ENCODE measurements around the gene TDRD9. TPM values are rescaled to one million over a fixed set of nuclear protein-coding genes. Genes with fewer than 3 reads are reported as not detected.

The TDRD9 gene
- total RNA-seq, 6 experiments from 2014 or later = 0.31 to 0.86 (median 0.43) TPM; not detected in 1

DNA sequence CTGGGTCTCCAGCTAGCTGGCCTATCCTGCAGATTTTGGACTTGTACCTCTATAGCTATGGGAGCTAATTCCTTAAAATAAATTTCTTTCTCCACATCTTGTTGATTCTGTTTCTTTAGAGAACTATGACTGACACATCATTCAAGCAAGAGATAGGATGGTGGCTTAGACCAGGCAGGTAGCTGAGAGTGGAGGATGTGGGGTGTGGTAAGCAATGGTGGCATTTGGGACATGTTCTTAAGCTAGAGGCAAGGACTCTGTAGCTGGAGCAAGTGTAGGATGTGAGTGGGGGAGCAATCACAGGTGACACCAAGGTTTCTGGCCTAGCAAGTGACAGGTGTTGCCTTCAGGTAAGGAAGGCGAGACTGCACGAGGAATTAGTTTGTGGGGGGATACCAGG is 6.8 kb downstream of the TDRD9 start:
- H3K27me3 ChIP-seq = no peaks in the 10 kb centered on the region
- no peak overlapping the region for H3K4me3 ChIP-seq
- no peaks in the 10 kb centered on the region for H3K36me3 ChIP-seq
- H3K4me1 ChIP-seq = no peaks in the 10 kb centered on the region
- WGBS (ENCODE audit: insufficient coverage, low coverage, low lambda C conversion rate, missing lambda C conversion rate) = 88% methylated on average over 2 of the region's 2 CpGs
- H3K27ac ChIP-seq = no peak overlapping the region
- DNase-seq (no peak), ATAC-seq (no peak)
- no peak for TF ChIP-seq POLR2A (IDR thresholded peaks at IDR 0.05)
- TF ChIP-seq CTCF (IDR thresholded peaks at IDR 0.05) = no peak
- intact Hi-C loops (cut with DNase I) = no loop called here
- no peaks in the 10 kb centered on the region for H3K9me3 ChIP-seq

GRCh38 chr14:103941462-103941861 is 13.2 kb downstream of the TDRD9 start:
- H3K36me3 ChIP-seq = no peaks in the 10 kb centered on the region
- TF ChIP-seq POLR2A (IDR thresholded peaks at IDR 0.05) = no peak
- TF ChIP-seq CTCF (IDR thresholded peaks at IDR 0.05) = no peak
- H3K27me3 ChIP-seq = peaks cover 0 to 6% of the 10 kb centered on the region in 2 donors
- H3K4me1 ChIP-seq = no peaks in the 10 kb centered on the region
- no peak overlapping the region for H3K27ac ChIP-seq
- no peak for ATAC-seq
- intact Hi-C loops (cut with DNase I) = loop anchor here in 1 of 2 donors (10.0 kb wide), 1 partner anchor 1103 kb away; no protein-coding TSS in a partner anchor
- no peaks in the 10 kb centered on the region for H3K9me3 ChIP-seq
- DNase-seq = no peak
- 54% methylated on average over 7 of the region's 7 CpGs for WGBS (ENCODE audit: insufficient coverage, low coverage, low lambda C conversion rate, missing lambda C conversion rate)
- no peak overlapping the region for H3K4me3 ChIP-seq

DNA sequence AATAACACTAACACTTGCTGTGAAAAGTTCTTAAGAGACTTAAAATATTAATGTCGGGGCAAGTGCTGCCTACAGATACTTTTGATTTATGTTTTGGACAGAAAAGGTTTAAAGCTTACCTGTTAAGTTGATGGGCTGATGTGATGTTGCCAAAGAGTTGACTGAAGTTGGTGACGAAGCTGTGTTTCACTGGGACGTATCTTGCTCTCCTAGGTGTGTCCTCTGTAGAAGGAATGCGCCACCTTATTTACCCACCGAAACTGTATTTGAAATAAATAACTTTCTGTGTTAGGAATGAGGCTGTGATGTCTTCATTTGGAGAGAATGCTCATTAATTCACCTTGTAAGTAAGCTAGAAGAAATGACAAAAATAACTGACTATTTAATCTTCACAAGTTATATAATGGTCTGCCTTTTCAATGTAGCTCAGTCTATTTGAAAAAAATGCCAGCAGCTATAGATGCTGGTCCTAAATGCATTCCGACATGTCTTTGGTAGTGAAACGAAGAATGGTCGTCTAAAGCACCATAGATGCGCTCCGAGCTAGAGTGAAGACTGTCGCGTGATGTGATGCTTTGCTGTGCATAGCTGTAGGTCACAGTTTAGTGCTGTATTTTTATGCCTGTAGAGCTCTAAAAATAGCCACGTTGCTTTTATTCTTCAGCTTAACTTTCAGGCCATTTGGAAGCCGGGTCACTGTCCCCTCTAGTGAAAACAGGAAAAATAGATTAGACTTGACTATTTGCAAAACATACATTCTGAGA is 13.9 kb downstream of the TDRD9 start, which contains the start of gene RD3L:
Gene RD3L, minus strand, starts transcription at position 557 of the 764 bp plus-strand sequence. CDS start 834 bp downstream, outside the sequence.
- H3K27me3 ChIP-seq = peaks cover 0 to 6% of the 10 kb centered on the region in 2 donors
- H3K9me3 ChIP-seq = no peaks in the 10 kb centered on the region
- WGBS (ENCODE audit: insufficient coverage, low coverage, low lambda C conversion rate, missing lambda C conversion rate) = 58% methylated on average over 14 of the region's 14 CpGs
- DNase-seq = no peak
- H3K4me1 ChIP-seq = no peaks in the 10 kb centered on the region
- intact Hi-C loops (cut with DNase I) = loop anchor here in 1 of 2 donors (10.0 kb wide), 1 partner anchor 1103 kb away; no protein-coding TSS in a partner anchor
- TF ChIP-seq POLR2A (IDR thresholded peaks at IDR 0.05) = no peak
- no peak for TF ChIP-seq CTCF (IDR thresholded peaks at IDR 0.05)
- no peak within 1 kb of the TSS for H3K4me3 ChIP-seq
- no peaks in the 10 kb centered on the region for H3K36me3 ChIP-seq
- no peak within 1 kb of the TSS for H3K27ac ChIP-seq
- ATAC-seq = no peak

- Histone ChIP-seq H3K27me3 (peaks cover 3 to 6% of the 10 kb centered on the region in 2 donors), H3K9me3 (no peaks in the 10 kb centered on the region), H3K36me3 (no peaks in the 10 kb centered on the region), H3K27ac (no peak overlapping the region), H3K4me1 (no peaks in the 10 kb centered on the region), H3K4me3 (no peak overlapping the region)
- intact Hi-C loops (cut with DNase I) = loop anchor here in 1 of 2 donors (10.0 kb wide), 1 partner anchor 1101 kb away; no protein-coding TSS in a partner anchor
- WGBS (ENCODE audit: insufficient coverage, low coverage, low lambda C conversion rate, missing lambda C conversion rate) = 51% methylated on average over 5 of the region's 5 CpGs
- ATAC-seq (no peak), DNase-seq (no peak)
- TF ChIP-seq CTCF (IDR thresholded peaks at IDR 0.05) (no peak), POLR2A (IDR thresholded peaks at IDR 0.05) (no peak)
Measured at GRCh38 chr14:103943673-103944072, 15.4 kb downstream of the TDRD9 start.
